ENCODE measurements around the gene SLC37A1.

Gene SLC37A1

GRCh38 chr21:42601656-42602055, 88.0 kb downstream of the SLC37A1 start:
- ChIA-PET CTCF (interaction anchor here (0.6 to 0.8 kb wide), 2 partner anchors 56 to 217 kb away, joined by 3 to 4 read pairs; no protein-coding TSS in a partner anchor), POLR2A (no interaction called here)
- TF ChIP-seq YY2 (tag by site-specific recombination; IDR thresholded peaks at IDR 0.05) (no peak), ZNF112 (tag by site-specific recombination; IDR thresholded peaks at IDR 0.05) (no peak), ZBTB6 (tag by site-specific recombination; IDR thresholded peaks at IDR 0.05) (no peak), SCRT2 (tag by site-specific recombination; IDR thresholded peaks at IDR 0.05) (peak; percentile 83)
- H3K36me3 ChIP-seq (ENCODE audit: control insufficient read depth in 2 of 2, insufficient read depth in 1 of 2, low read length in 2 of 2): no peaks in the 10 kb centered on the region
- no peaks in the 10 kb centered on the region for H3K4me1 ChIP-seq (ENCODE audit: control insufficient read depth, insufficient read depth, low read length)
- no peaks in the 10 kb centered on the region; the same call in 1 of the 2 replicates for H3K9me3 ChIP-seq (ENCODE audit: control insufficient read depth, insufficient read depth, low read depth, low read length)
- no peak overlapping the region for H3K4me3 ChIP-seq (ENCODE audit: low read depth, low read length)
- no peak overlapping the region for H3K27ac ChIP-seq (ENCODE audit: extremely low read depth, low read depth, low read length)

- Histone ChIP-seq H3K4me3 (ENCODE audit: low read depth, low read length) (no peak overlapping the region), H3K27ac (ENCODE audit: extremely low read depth, low read depth, low read length) (no peak overlapping the region), H3K36me3 (ENCODE audit: control insufficient read depth in 2 of 2, insufficient read depth in 1 of 2, low read length in 2 of 2) (no peaks in the 10 kb centered on the region), H3K4me1 (ENCODE audit: control insufficient read depth, insufficient read depth, low read length) (no peaks in the 10 kb centered on the region), H3K9me3 (ENCODE audit: control insufficient read depth, insufficient read depth, low read depth, low read length) (no peaks in the 10 kb centered on the region)
- TF ChIP-seq ZNF133 (tag by site-specific recombination; IDR thresholded peaks at IDR 0.05): no peak
- no peak for TF ChIP-seq ZBTB10 (tag by site-specific recombination; IDR thresholded peaks at IDR 0.05)
- TF ChIP-seq ZNF549 (tag by site-specific recombination; IDR thresholded peaks at IDR 0.05): no peak
- no peak for TF ChIP-seq ZNF19 (tag by site-specific recombination; IDR thresholded peaks at IDR 0.05; ENCODE audit: low read depth)
- TF ChIP-seq ZNF148 (tag by site-specific recombination; IDR thresholded peaks at IDR 0.05; ENCODE audit: borderline replicate concordance): no peak
- no peak for TF ChIP-seq ZNF157 (tag by site-specific recombination; IDR thresholded peaks at IDR 0.05)
- no peak for TF ChIP-seq ZNF24 (tag by site-specific recombination; IDR thresholded peaks at IDR 0.05)
- no peak for TF ChIP-seq ZNF621 (tag by site-specific recombination; IDR thresholded peaks at IDR 0.05)
- TF ChIP-seq ZNF146 (tag by site-specific recombination; IDR thresholded peaks at IDR 0.05): no peak
- TF ChIP-seq ZNF114 (tag by site-specific recombination; IDR thresholded peaks at IDR 0.05): no peak
- no peak for TF ChIP-seq ZBTB17 (tag by site-specific recombination; IDR thresholded peaks at IDR 0.05)
- no peak for TF ChIP-seq BCL11A (tag by site-specific recombination; IDR thresholded peaks at IDR 0.05; ENCODE audit: low read depth)
- TF ChIP-seq ZNF473 (tag by site-specific recombination; IDR thresholded peaks at IDR 0.05): no peak
- no peak for TF ChIP-seq ZNF10 (tag by site-specific recombination; IDR thresholded peaks at IDR 0.05)
- TF ChIP-seq ZFP3 (tag by site-specific recombination; IDR thresholded peaks at IDR 0.05; ENCODE audit: low read depth): no peak
- TF ChIP-seq ZNF112 (tag by site-specific recombination; IDR thresholded peaks at IDR 0.05): no peak
- TF ChIP-seq ZNF670 (tag by site-specific recombination; IDR thresholded peaks at IDR 0.05; ENCODE audit: low read depth): no peak
- TF ChIP-seq ZNF791 (tag by site-specific recombination; IDR thresholded peaks at IDR 0.05): no peak
- ChIA-PET CTCF (interaction anchor here (0.5 to 0.8 kb wide), 2 partner anchors 214 to 285 kb away, joined by 3 read pairs; no protein-coding TSS in a partner anchor), POLR2A (interaction anchor here (0.6 kb wide), 1 partner anchor 224 kb away, joined by 4 read pairs; no protein-coding TSS in a partner anchor)
Observed at GRCh38 chr21:42607102-42607501, 93.5 kb downstream of the SLC37A1 start.
